Effector memory CD4-positive, alpha-beta T cell (primary cell): ENCODE measurements around the gene ZFYVE28.

Experiments used
- DNase-seq, 3 donors: peaks; one replicate each; pipeline ENCODE4 v3.0.0-alpha.2; 2020
- H3K27ac ChIP-seq: 2 replicates; pipeline ENCODE4 v1.7.0; 2013; ENCODE audit warnings: mild to moderate bottlenecking, low read length, moderate library complexity; ENCODE audit not compliant: insufficient read depth, poor library complexity, severe bottlenecking
- H3K27me3 ChIP-seq: replicated peaks from 2 replicates; pipeline ENCODE4 v1.7.0; 2013; ENCODE audit warnings: mild to moderate bottlenecking, low read length; ENCODE audit not compliant: insufficient read depth, control insufficient read depth, poor library complexity, severe bottlenecking
- H3K36me3 ChIP-seq: 2 replicates; pipeline ENCODE4 v1.7.0; 2013; ENCODE audit warnings: mild to moderate bottlenecking, low read length, moderate library complexity; ENCODE audit not compliant: control insufficient read depth, insufficient read depth
- H3K4me1 ChIP-seq: 2 replicates; pipeline ENCODE4 v1.7.0; 2013; ENCODE audit warnings: low read length, mild to moderate bottlenecking; ENCODE audit not compliant: control insufficient read depth, insufficient read depth, poor library complexity, severe bottlenecking
- H3K4me3 ChIP-seq: 2 replicates; pipeline ENCODE4 v1.7.0; 2013; ENCODE audit warnings: low read length, low read depth, mild to moderate bottlenecking; ENCODE audit not compliant: insufficient read depth, poor library complexity, severe bottlenecking
- H3K9me3 ChIP-seq: 2 replicates; pipeline ENCODE4 v1.7.0; 2013; ENCODE audit warnings: mild to moderate bottlenecking, low read length, moderate library complexity; ENCODE audit not compliant: control insufficient read depth

The ZFYVE28 gene

GRCh38 chr4:2408401-2408958 is 10.0 kb downstream of the ZFYVE28 start:
- Histone ChIP-seq H3K9me3 (no peaks in the 10 kb centered on the region), H3K27me3 (no peaks in the 10 kb centered on the region), H3K27ac (no peak overlapping the region), H3K4me1 (peaks cover 33% of the 10 kb centered on the region), H3K4me3 (no peak overlapping the region), H3K36me3 (peaks cover 3% of the 10 kb centered on the region)
- no peak for DNase-seq

- Histone ChIP-seq H3K36me3 (peaks cover 3% of the 10 kb centered on the region), H3K27ac (no peak overlapping the region), H3K27me3 (no peaks in the 10 kb centered on the region), H3K4me1 (peaks cover 35% of the 10 kb centered on the region), H3K4me3 (no peak overlapping the region), H3K9me3 (no peaks in the 10 kb centered on the region)
- no peak for DNase-seq
Measured at GRCh38 chr4:2407991-2408342, 10.5 kb downstream of the ZFYVE28 start.

- Histone ChIP-seq H3K27ac (no peak overlapping the region), H3K4me1 (peaks cover 34% of the 10 kb centered on the region), H3K36me3 (peaks cover 3% of the 10 kb centered on the region), H3K9me3 (no peaks in the 10 kb centered on the region), H3K27me3 (no peaks in the 10 kb centered on the region), H3K4me3 (no peak overlapping the region)
- DNase-seq = no peak
Measured at GRCh38 chr4:2406920-2407319, 11.5 kb downstream of the ZFYVE28 start.

GRCh38 chr4:2406406-2406805 is 12.0 kb downstream of the ZFYVE28 start:
- Histone ChIP-seq H3K27me3 (no peaks in the 10 kb centered on the region), H3K36me3 (peaks cover 3% of the 10 kb centered on the region), H3K4me1 (peaks cover 34% of the 10 kb centered on the region), H3K27ac (no peak overlapping the region), H3K4me3 (no peak overlapping the region), H3K9me3 (no peaks in the 10 kb centered on the region)
- DNase-seq = no peak

- DNase-seq = no peak
- no peak overlapping the region for H3K4me3 ChIP-seq
- no peaks in the 10 kb centered on the region for H3K27me3 ChIP-seq
- H3K4me1 ChIP-seq = peaks cover 25% of the 10 kb centered on the region
- H3K9me3 ChIP-seq = no peaks in the 10 kb centered on the region
- H3K36me3 ChIP-seq = peaks cover 3% of the 10 kb centered on the region
- no peak overlapping the region for H3K27ac ChIP-seq
Measured at GRCh38 chr4:2402941-2403340, 15.5 kb downstream of the ZFYVE28 start.

GRCh38 chr4:2402048-2402842 is 16.2 kb downstream of the ZFYVE28 start:
- Histone ChIP-seq H3K27me3 (no peaks in the 10 kb centered on the region), H3K4me3 (peak overlapping the region; percentile 51), H3K27ac (no peak overlapping the region), H3K4me1 (peaks cover 25% of the 10 kb centered on the region), H3K9me3 (no peaks in the 10 kb centered on the region), H3K36me3 (peaks cover 3% of the 10 kb centered on the region)
- DNase-seq = no peak

GRCh38 chr4:2401610-2401983 is 16.8 kb downstream of the ZFYVE28 start:
- no peak for DNase-seq
- no peak overlapping the region for H3K27ac ChIP-seq

GRCh38 chr4:2400841-2401609 is 17.4 kb downstream of the ZFYVE28 start:
- no peak overlapping the region for H3K27ac ChIP-seq
- H3K4me3 ChIP-seq = no peak overlapping the region
- no peaks in the 10 kb centered on the region for H3K27me3 ChIP-seq
- H3K9me3 ChIP-seq = no peaks in the 10 kb centered on the region
- no peak for DNase-seq
- peaks cover 3% of the 10 kb centered on the region for H3K36me3 ChIP-seq
- peaks cover 25% of the 10 kb centered on the region for H3K4me1 ChIP-seq

More at GRCh38 chr4:2401610-2401983, 16.8 kb downstream of the ZFYVE28 start:
- peaks cover 25% of the 10 kb centered on the region for H3K4me1 ChIP-seq
- H3K4me3 ChIP-seq = peak overlapping the region; percentile 51
- no peaks in the 10 kb centered on the region for H3K9me3 ChIP-seq
- H3K36me3 ChIP-seq = peaks cover 3% of the 10 kb centered on the region
- no peaks in the 10 kb centered on the region for H3K27me3 ChIP-seq

GRCh38 chr4:2399631-2400190 is 18.7 kb downstream of the ZFYVE28 start:
- Histone ChIP-seq H3K27ac (no peak overlapping the region), H3K27me3 (no peaks in the 10 kb centered on the region), H3K4me3 (no peak overlapping the region), H3K4me1 (peaks cover 25% of the 10 kb centered on the region), H3K9me3 (no peaks in the 10 kb centered on the region), H3K36me3 (no peaks in the 10 kb centered on the region)
- DNase-seq = no peak

- Histone ChIP-seq H3K4me3 (no peak overlapping the region), H3K27ac (no peak overlapping the region), H3K4me1 (peaks cover 25% of the 10 kb centered on the region), H3K36me3 (no peaks in the 10 kb centered on the region), H3K27me3 (no peaks in the 10 kb centered on the region), H3K9me3 (no peaks in the 10 kb centered on the region)
- DNase-seq = no peak
Measured at GRCh38 chr4:2399216-2399615, 19.2 kb downstream of the ZFYVE28 start.
